Neuronal stem cell (in vitro differentiated cells): ENCODE measurements around the gene CUX1.

ENCODE experiments used
- DNase-seq: peaks from one replicate; pipeline ENCODE4 v3.0.0-alpha.2; 2013; ENCODE audit warnings: low spot score
- H2AFZ ChIP-seq: one replicate; pipeline ENCODE4 v1.6.1; 2013; ENCODE audit warnings: mild to moderate bottlenecking, low read length, inconsistent platforms
- H2AK5ac ChIP-seq: 2 replicates; pipeline ENCODE4 v1.6.1; 2013; ENCODE audit warnings: low read depth, mild to moderate bottlenecking, inconsistent platforms, low read length, moderate library complexity, mixed read lengths
- H2BK120ac ChIP-seq: 2 replicates; pipeline ENCODE4 v1.6.1; 2013; ENCODE audit warnings: low read depth, mild to moderate bottlenecking, inconsistent platforms, low read length, moderate library complexity, mixed read lengths
- H2BK12ac ChIP-seq: one replicate; pipeline ENCODE4 v1.6.1; 2013; ENCODE audit warnings: low read length, inconsistent platforms
- H2BK15ac ChIP-seq: 2 replicates; pipeline ENCODE4 v1.6.1; 2013; ENCODE audit warnings: mild to moderate bottlenecking, low read length, inconsistent platforms, mixed read lengths
- H2BK5ac ChIP-seq: one replicate; pipeline ENCODE4 v1.6.1; 2013; ENCODE audit warnings: inconsistent platforms, mild to moderate bottlenecking, low read length, moderate library complexity
- H3K14ac ChIP-seq: one replicate; pipeline ENCODE4 v1.6.1; 2013; ENCODE audit warnings: low read length, inconsistent platforms
- H3K18ac ChIP-seq: 2 replicates; pipeline ENCODE4 v1.6.1; 2013; ENCODE audit warnings: low read length, inconsistent platforms
- H3K23ac ChIP-seq: 2 replicates; pipeline ENCODE4 v1.6.1; 2013; ENCODE audit warnings: low read depth, mild to moderate bottlenecking, mixed read lengths, low read length, inconsistent platforms; ENCODE audit not compliant: poor library complexity
- H3K27ac ChIP-seq: replicated peaks from 3 replicates; pipeline ENCODE4 v1.5.1; 2013; ENCODE audit warnings: low read length, inconsistent platforms
- H3K27me3 ChIP-seq, 3 experiments: 2 replicates each; pipeline ENCODE4 v1.6.1; 2013; ENCODE audit warnings: low read length in 3 of 3, mild to moderate bottlenecking in 2 of 3, inconsistent platforms in 1 of 3, low read depth in 1 of 3, mixed read lengths in 1 of 3, moderate library complexity in 1 of 3; ENCODE audit not compliant: control insufficient read depth in 3 of 3, insufficient read depth in 3 of 3
- H3K36me3 ChIP-seq, 2 donors: replicated peaks in 1 of 2; 2 replicates each; pipeline ENCODE4 v1.6.1; 2013; ENCODE audit warnings: low read length in 2 of 2; ENCODE audit not compliant: control insufficient read depth in 2 of 2, insufficient read depth in 2 of 2
- H3K4ac ChIP-seq: 2 replicates; pipeline ENCODE4 v1.6.1; 2013; ENCODE audit warnings: inconsistent platforms, mild to moderate bottlenecking, low read length, moderate library complexity
- H3K4me1 ChIP-seq, 2 donors: 1 replicate in 1 of 2; 2 replicates in 1 of 2; pipeline ENCODE4 v1.6.1; 2013; ENCODE audit warnings: low read length in 2 of 2, low read depth in 1 of 2; ENCODE audit not compliant: control insufficient read depth in 2 of 2, insufficient read depth in 1 of 2
- H3K4me2 ChIP-seq: one replicate; pipeline ENCODE4 v1.6.1; 2013; ENCODE audit warnings: mild to moderate bottlenecking, low read length, inconsistent platforms; ENCODE audit not compliant: insufficient read depth, poor library complexity, severe bottlenecking
- H3K4me3 ChIP-seq, 2 donors: 2 replicates each; pipeline ENCODE4 v1.5.1; 2013; ENCODE audit warnings: low read length in 2 of 2, mild to moderate bottlenecking in 2 of 2, inconsistent platforms in 1 of 2, moderate library complexity in 1 of 2
- H3K79me1 ChIP-seq: one replicate; pipeline ENCODE4 v1.6.1; 2013; ENCODE audit warnings: low read depth, mild to moderate bottlenecking, inconsistent platforms, low read length, moderate library complexity
- H3K9ac ChIP-seq: one replicate; pipeline ENCODE4 v1.6.1; 2013; ENCODE audit warnings: mild to moderate bottlenecking, low read depth, low read length, inconsistent platforms; ENCODE audit not compliant: poor library complexity
- H3K9me3 ChIP-seq, 2 donors: replicated peaks in 1 of 2; 2 replicates each; pipeline versions ENCODE3 to v1.6.1; 2013; ENCODE audit warnings: low read length in 2 of 2, mild to moderate bottlenecking in 2 of 2, inconsistent platforms in 1 of 2, low read depth in 1 of 2, mixed read lengths in 1 of 2, moderate library complexity in 1 of 2; ENCODE audit not compliant: control insufficient read depth in 2 of 2, insufficient read depth in 1 of 2
- H4K8ac ChIP-seq: one replicate; pipeline ENCODE4 v1.6.1; 2013; ENCODE audit warnings: low read depth, mild to moderate bottlenecking, inconsistent platforms, low read length, moderate library complexity
- H4K91ac ChIP-seq: one replicate; pipeline ENCODE4 v1.6.1; 2013; ENCODE audit warnings: low read length, low read depth, mild to moderate bottlenecking, inconsistent platforms; ENCODE audit not compliant: poor library complexity
- WGBS, 2 donors: extraction: QIAGEN DNeasy Blood & Tissue Kit; methylation state at CpG; one replicate each; pipeline ENCODE4 v1.1.7; 2013; ENCODE audit warnings: missing lambda C conversion rate in 2 of 2, mixed read lengths in 1 of 2; ENCODE audit not compliant: insufficient read length in 2 of 2, insufficient replicate concordance in 1 of 2; ENCODE audit errors: extremely low coverage in 2 of 2; 5-methylcytosine and 5-hydroxymethylcytosine counted together

Gene CUX1

DNA sequence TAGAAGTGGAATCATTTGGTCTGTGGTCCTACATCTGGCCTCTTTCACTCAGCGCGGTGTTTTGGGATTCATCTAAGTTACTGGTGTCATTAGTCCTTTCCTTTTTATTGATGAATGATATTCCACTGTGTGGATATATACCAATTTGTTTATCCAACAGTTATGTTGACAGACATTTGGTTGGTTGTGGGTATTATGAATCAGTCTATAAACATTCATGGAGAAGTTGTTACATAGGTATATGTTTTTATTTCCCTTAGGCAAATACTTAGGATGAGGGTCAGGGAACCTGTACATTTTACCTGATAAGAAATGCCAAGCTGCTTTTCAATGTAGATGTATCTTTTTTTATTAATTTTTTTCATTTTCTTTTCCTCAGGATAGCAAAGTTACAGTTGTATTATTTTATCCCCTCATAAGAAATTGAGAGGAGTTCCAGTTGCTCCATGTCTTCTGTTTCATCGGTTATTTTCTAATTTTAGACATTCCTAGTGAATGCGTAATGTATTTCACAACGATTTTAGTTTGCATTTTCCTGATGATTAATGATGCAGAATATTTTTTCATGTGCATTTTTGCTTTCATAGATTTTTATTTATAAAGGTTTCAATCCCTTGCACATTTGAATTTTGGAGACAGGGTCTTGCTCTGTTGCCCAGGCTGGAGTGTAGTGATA lies 265.4 kb downstream of the CUX1 start:
- Histone ChIP-seq H2BK120ac (no peak overlapping the region), H4K8ac (no peak overlapping the region), H3K23ac (no peak overlapping the region), H3K4me2 (no peak overlapping the region), H2AK5ac (no peak overlapping the region), H2BK12ac (no peak overlapping the region), H3K14ac (no peak overlapping the region), H2BK15ac (no peak overlapping the region), H3K18ac (no peak overlapping the region), H2BK5ac (no peak overlapping the region), H3K79me1 (no peaks in the 10 kb centered on the region), H3K27ac (no peak overlapping the region), H3K36me3 (peaks cover 5 to 7% of the 10 kb centered on the region in 2 donors), H3K4me1 (peaks cover 0 to 7% of the 10 kb centered on the region in 2 donors), H3K4ac (no peak overlapping the region), H2AFZ (no peak overlapping the region), H3K4me3 (no peak overlapping the region), H3K27me3 (no peaks in the 10 kb centered on the region), H3K9me3 (peaks cover 0 to 16% of the 10 kb centered on the region in 2 donors), H3K9ac (no peak overlapping the region), H4K91ac (no peak overlapping the region)
- no peak for DNase-seq
- no CpG with 5 or more reads among the region's 5 CpGs for WGBS, 2 donors

DNA sequence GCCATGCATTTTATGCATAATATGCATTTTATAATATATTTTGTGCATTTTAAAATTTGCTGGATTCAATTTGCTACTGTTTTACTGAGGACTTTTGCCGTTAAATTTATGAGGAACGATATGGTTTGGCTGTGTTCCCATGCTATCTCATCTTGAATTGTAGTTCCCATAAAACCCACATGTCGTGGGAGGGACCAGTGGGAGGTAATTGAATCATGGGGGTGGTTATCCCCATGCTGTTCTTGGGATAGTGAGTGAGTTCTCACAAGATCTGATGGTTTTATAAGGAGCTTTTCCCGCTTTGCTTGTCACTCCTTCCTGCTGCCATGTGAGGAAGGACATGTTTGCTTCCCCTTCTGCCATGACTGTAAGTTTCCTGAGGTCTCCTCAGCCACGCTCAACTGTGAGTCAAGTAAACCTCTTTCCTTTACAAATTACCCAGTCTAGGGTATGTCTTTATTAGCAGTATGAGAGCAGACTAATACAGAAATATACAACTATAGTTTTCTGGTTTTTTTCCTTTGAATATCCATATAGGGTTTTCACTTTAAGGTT lies 267.9 kb downstream of the CUX1 start:
- no peak overlapping the region for H3K14ac ChIP-seq
- H3K27me3 ChIP-seq = no peaks in the 10 kb centered on the region
- no peak overlapping the region for H2BK5ac ChIP-seq
- WGBS, 2 donors = no CpG with 5 or more reads among the region's 5 CpGs
- no peak for DNase-seq
- no peak overlapping the region for H2BK120ac ChIP-seq
- H4K91ac ChIP-seq = no peak overlapping the region
- H2AFZ ChIP-seq = no peak overlapping the region
- no peak overlapping the region for H2AK5ac ChIP-seq
- peaks cover 5 to 7% of the 10 kb centered on the region in 2 donors for H3K36me3 ChIP-seq
- H3K27ac ChIP-seq = no peak overlapping the region
- H3K4me1 ChIP-seq = peaks cover 0 to under 1% of the 10 kb centered on the region in 2 donors
- H2BK15ac ChIP-seq = no peak overlapping the region
- H2BK12ac ChIP-seq = no peak overlapping the region
- H3K79me1 ChIP-seq = no peaks in the 10 kb centered on the region
- H3K18ac ChIP-seq = no peak overlapping the region
- H3K23ac ChIP-seq = no peak overlapping the region
- no peak overlapping the region for H3K9ac ChIP-seq
- H3K9me3 ChIP-seq = peaks cover 0 to 24% of the 10 kb centered on the region in 2 donors
- H4K8ac ChIP-seq = no peak overlapping the region
- no peak overlapping the region for H3K4me3 ChIP-seq
- no peak overlapping the region for H3K4ac ChIP-seq
- no peak overlapping the region for H3K4me2 ChIP-seq

GRCh38 chr7:102089175-102090098 lies 272.0 kb downstream of the CUX1 start:
- H3K23ac ChIP-seq = no peak overlapping the region
- H4K91ac ChIP-seq = no peak overlapping the region
- H2BK120ac ChIP-seq = no peak overlapping the region
- H3K4me2 ChIP-seq = no peak overlapping the region
- no peak overlapping the region for H2BK12ac ChIP-seq
- no peak overlapping the region for H2BK15ac ChIP-seq
- no peak overlapping the region for H2AK5ac ChIP-seq
- H2BK5ac ChIP-seq = no peak overlapping the region
- no CpG with 5 or more reads among the region's 4 CpGs for WGBS, 2 donors
- no peaks in the 10 kb centered on the region for H3K79me1 ChIP-seq
- no peak overlapping the region for H3K4me3 ChIP-seq
- H2AFZ ChIP-seq = no peak overlapping the region
- H3K18ac ChIP-seq = no peak overlapping the region
- H3K9ac ChIP-seq = no peak overlapping the region
- peaks cover 0 to 5% of the 10 kb centered on the region in 2 donors for H3K4me1 ChIP-seq
- DNase-seq = no peak
- peaks cover 0 to 11% of the 10 kb centered on the region in 2 donors for H3K9me3 ChIP-seq
- H3K14ac ChIP-seq = no peak overlapping the region
- H3K27ac ChIP-seq = no peak overlapping the region
- no peaks in the 10 kb centered on the region for H3K27me3 ChIP-seq
- no peak overlapping the region for H3K4ac ChIP-seq
- H4K8ac ChIP-seq = no peak overlapping the region
- H3K36me3 ChIP-seq = peaks cover 2 to 3% of the 10 kb centered on the region in 2 donors
